PC-3 (cell line): ENCODE results near the gene CABLES1. TPM values are rescaled to one million over a fixed set of nuclear protein-coding genes. Genes with fewer than 3 reads are reported as not detected.

Experiments
- ATAC-seq: fragments of 200-7000 bp; cut with Tn5 transposase; 2 replicates; pipeline ENCODE4 v1.9.1; 2020; ENCODE audit warnings: mild to moderate bottlenecking, moderate library complexity
- BruUV-seq: library from RNA; stranded (reverse); fragments of 400-500 nt; replicated peaks from 2 replicates; lab custom pipeline; 2021; lab: Mats Ljungman, UMichigan
- CTCF ChIA-PET: fragments of 300-600 bp; sonication (Branson Sonifier 250); formaldehyde crosslinking; loops from one replicate; lab custom pipeline; 2022; ENCODE audit warnings: antibody characterized with exemption; lab: Charles Lee
- POLR2A ChIA-PET: fragments of 300-600 bp; sonication (Branson Sonifier 250); formaldehyde crosslinking; loops from one replicate; lab custom pipeline; 2022; ENCODE audit warnings: antibody characterized with exemption; ENCODE audit not compliant: unreplicated experiment; lab: Charles Lee
- DNase-seq: peaks from one replicate; pipeline ENCODE4 v3.0.0-alpha.2; 2015
- H2AFZ ChIP-seq: fragments of 300-600 bp; sonication (generic); 2 replicates; pipeline ENCODE4 v1.6.0; 2016; ENCODE audit warnings: antibody characterized with exemption, low read length
- H3F3A ChIP-seq: fragments of 300-600 bp; sonication (generic); one replicate; pipeline ENCODE4 v1.6.0; 2017; ENCODE audit warnings: antibody characterized with exemption, low read length, control low read depth, mild to moderate bottlenecking; ENCODE audit not compliant: unreplicated experiment
- H3K27ac ChIP-seq: fragments of 300-600 bp; sonication (generic); 2 replicates; pipeline ENCODE4 v1.5.1; 2016; ENCODE audit warnings: mild to moderate bottlenecking, low read length
- H3K27me3 ChIP-seq: fragments of 300-600 bp; sonication (generic); 2 replicates; pipeline ENCODE4 v1.6.1; 2016; ENCODE audit warnings: low read length, mixed read lengths
- H3K36me3 ChIP-seq: fragments of 300-600 bp; sonication (generic); 2 replicates; pipeline ENCODE4 v1.6.1; 2016; ENCODE audit warnings: low read depth, mixed run types, low read length, mixed read lengths
- H3K4me1 ChIP-seq: fragments of 300-600 bp; sonication (generic); 2 replicates; pipeline ENCODE4 v1.5.1; 2016; ENCODE audit warnings: low read length; ENCODE audit not compliant: insufficient read depth
- H3K4me2 ChIP-seq: fragments of 300-600 bp; sonication (generic); 2 replicates; pipeline ENCODE4 v1.6.0; 2016; ENCODE audit warnings: low read length
- H3K4me3 ChIP-seq: fragments of 300-600 bp; sonication (generic); 2 replicates; pipeline ENCODE4 v1.5.1; 2016; ENCODE audit warnings: mild to moderate bottlenecking, low read length, mixed read lengths
- H3K79me2 ChIP-seq: fragments of 300-600 bp; sonication (generic); 2 replicates; pipeline ENCODE4 v1.6.1; 2017; ENCODE audit warnings: low read length, mixed read lengths
- H3K9ac ChIP-seq: fragments of 300-600 bp; sonication (generic); 2 replicates; pipeline ENCODE4 v1.6.0; 2016; ENCODE audit warnings: mild to moderate bottlenecking, low read length
- H3K9me2 ChIP-seq: fragments of 300-600 bp; sonication (generic); replicated peaks from 2 replicates; pipeline ENCODE4 v1.6.1; 2016; ENCODE audit warnings: mixed run types, low read length, mixed read lengths
- H3K9me3 ChIP-seq: fragments of 300-600 bp; sonication (generic); 2 replicates; pipeline ENCODE4 v1.6.1; 2016; ENCODE audit warnings: low read length, mixed read lengths
- H4K20me1 ChIP-seq: fragments of 300-600 bp; sonication (generic); 2 replicates; pipeline ENCODE4 v1.6.1; 2016; ENCODE audit warnings: low read length, mixed read lengths
- EZH2 ChIP-seq: fragments of 300-600 bp; sonication (generic); IDR thresholded peaks from one replicate; pipeline ENCODE4 v1.6.1; 2017; ENCODE audit warnings: antibody characterized with exemption, mild to moderate bottlenecking, low read length; ENCODE audit not compliant: unreplicated experiment
- EZH2phosphoT487 ChIP-seq: fragments of 300-600 bp; sonication (generic); IDR thresholded peaks from 2 replicates; pipeline ENCODE4 v1.6.1; 2018; ENCODE audit warnings: mild to moderate bottlenecking, antibody characterized with exemption, low read length, borderline replicate concordance
- intact Hi-C: fragments of 100-400 bp; cut with micrococcal nuclease; formaldehyde crosslinking; loops from 2 replicates; pipeline ENCODE4 v1.9.0; 2023
- total RNA-seq: library from RNA; depleted of rRNA; stranded (reverse); fragments of >200 nt; gene quantifications from 2 replicates; pipeline ENCODE4 v1.2.3, GENCODE V29; 2014
- TF ChIP-seq, protein P1 (sequence below): fragments of 300-600 bp; sonication (generic); conservative IDR thresholded peaks from 2 replicates; pipeline ENCODE4 v1.5.1; 2017; ENCODE audit warnings: antibody characterized with exemption, low read depth, mild to moderate bottlenecking, low read length

CABLES1 gene
- total RNA-seq, 1 experiment from 2014 or later, result 18.6 TPM

DNA sequence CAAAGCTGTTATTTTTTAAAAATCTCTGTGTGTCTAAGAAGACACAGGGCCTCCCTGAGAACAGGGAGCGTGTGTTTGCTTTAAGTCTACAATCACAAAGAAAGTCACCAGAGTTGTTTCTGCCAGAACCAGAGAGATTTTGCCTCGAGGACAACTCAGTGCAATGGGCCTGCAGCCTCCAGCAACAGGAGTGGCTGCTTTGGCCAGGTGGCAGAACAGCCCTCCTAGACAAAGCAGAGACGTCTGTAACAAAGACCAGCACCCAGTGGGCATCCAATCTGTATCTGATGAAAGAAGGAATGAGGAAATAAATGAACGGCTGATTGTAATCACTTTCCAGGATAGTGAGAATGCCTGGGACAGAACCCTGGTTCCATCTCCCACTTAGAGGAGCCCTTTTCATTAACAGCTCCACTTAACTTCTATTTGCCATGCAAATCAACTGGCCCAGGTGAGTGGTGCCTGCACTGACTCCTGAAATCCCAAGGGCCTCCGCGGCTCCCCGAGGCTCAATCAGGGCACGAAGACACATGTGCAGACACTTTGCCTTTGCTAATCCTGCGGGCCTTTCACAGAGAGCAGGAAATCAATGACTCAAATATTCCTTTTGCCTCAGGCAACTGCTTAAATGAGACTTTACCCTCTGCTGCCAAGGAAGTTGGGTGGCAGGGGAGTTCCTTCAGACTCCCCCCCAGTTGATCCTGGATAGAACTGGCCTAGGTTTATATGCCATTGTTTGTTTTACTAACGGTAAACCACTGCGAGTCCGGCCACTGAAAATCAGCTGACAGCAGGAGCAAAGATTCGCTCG is 146.5 kb downstream of the CABLES1 start:
- Histone ChIP-seq H3K9me3 (no peaks in the 10 kb centered on the region), H3K4me3 (no peak overlapping the region), H3K36me3 (no peaks in the 10 kb centered on the region), H3K9me2 (no peaks in the 10 kb centered on the region), H4K20me1 (no peaks in the 10 kb centered on the region), H2AFZ (peak overlapping the region; percentile 71), H3K4me2 (peak overlapping the region; percentile 34), H3K4me1 (peaks cover 49% of the 10 kb centered on the region), H3K9ac (peak overlapping the region; percentile 61), H3K79me2 (no peaks in the 10 kb centered on the region), H3K27ac (peak overlapping the region; percentile 93), H3F3A (no peaks in the 10 kb centered on the region), H3K27me3 (no peaks in the 10 kb centered on the region)
- BruUV-seq, result no TSS peak
- ChIA-PET POLR2A (no interaction called here), CTCF (no interaction called here)
- DNase-seq (peak; percentile 98), ATAC-seq (peak; percentile 65)
- intact Hi-C loops, result loop anchor here (5.0 kb wide), 1 partner anchor 150 kb away; no protein-coding TSS in a partner anchor
- no peak for TF ChIP-seq EZH2
- TF ChIP-seq EZH2phosphoT487, result no peak
- TF ChIP-seq, protein P1, sequence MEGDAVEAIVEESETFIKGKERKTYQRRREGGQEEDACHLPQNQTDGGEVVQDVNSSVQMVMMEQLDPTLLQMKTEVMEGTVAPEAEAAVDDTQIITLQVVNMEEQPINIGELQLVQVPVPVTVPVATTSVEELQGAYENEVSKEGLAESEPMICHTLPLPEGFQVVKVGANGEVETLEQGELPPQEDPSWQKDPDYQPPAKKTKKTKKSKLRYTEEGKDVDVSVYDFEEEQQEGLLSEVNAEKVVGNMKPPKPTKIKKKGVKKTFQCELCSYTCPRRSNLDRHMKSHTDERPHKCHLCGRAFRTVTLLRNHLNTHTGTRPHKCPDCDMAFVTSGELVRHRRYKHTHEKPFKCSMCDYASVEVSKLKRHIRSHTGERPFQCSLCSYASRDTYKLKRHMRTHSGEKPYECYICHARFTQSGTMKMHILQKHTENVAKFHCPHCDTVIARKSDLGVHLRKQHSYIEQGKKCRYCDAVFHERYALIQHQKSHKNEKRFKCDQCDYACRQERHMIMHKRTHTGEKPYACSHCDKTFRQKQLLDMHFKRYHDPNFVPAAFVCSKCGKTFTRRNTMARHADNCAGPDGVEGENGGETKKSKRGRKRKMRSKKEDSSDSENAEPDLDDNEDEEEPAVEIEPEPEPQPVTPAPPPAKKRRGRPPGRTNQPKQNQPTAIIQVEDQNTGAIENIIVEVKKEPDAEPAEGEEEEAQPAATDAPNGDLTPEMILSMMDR, result no peak

- H3K4me3 ChIP-seq, result no peak overlapping the region
- intact Hi-C loops, result loop anchor here (5.0 kb wide), 1 partner anchor 150 kb away; no protein-coding TSS in a partner anchor
- H3K9me3 ChIP-seq, result no peaks in the 10 kb centered on the region
- H3K9ac ChIP-seq, result peak overlapping the region; percentile 61
- H3K36me3 ChIP-seq, result no peaks in the 10 kb centered on the region
- H4K20me1 ChIP-seq, result no peaks in the 10 kb centered on the region
- no peaks in the 10 kb centered on the region for H3K27me3 ChIP-seq
- CTCF ChIA-PET, result no interaction called here
- H3K27ac ChIP-seq, result peak overlapping the region; percentile 93
- H3K79me2 ChIP-seq, result no peaks in the 10 kb centered on the region
- ATAC-seq (no peak), DNase-seq (no peak)
- H2AFZ ChIP-seq, result peak overlapping the region; percentile 10; the same call in 1 of the 2 replicates
- H3K9me2 ChIP-seq, result no peaks in the 10 kb centered on the region
- no peaks in the 10 kb centered on the region for H3F3A ChIP-seq
- TF ChIP-seq EZH2phosphoT487, result no peak
- no peak for TF ChIP-seq EZH2
- TF ChIP-seq, protein P1, result no peak
- H3K4me1 ChIP-seq, result peaks cover 49% of the 10 kb centered on the region
- POLR2A ChIA-PET, result no interaction called here
- H3K4me2 ChIP-seq, result peak overlapping the region; percentile 34
- no TSS peak for BruUV-seq
These were observed 147.1 kb downstream of the CABLES1 start for GRCh38 chr18:23282437-23282781.
